Sigmoid colon (tissue), 4 donors: ENCODE data around the gene ABCA9.

Experiments
- CTCF ChIP-seq, 4 experiments: fragments of 450-650 bp in 3 of 4; fragments of 200-600 bp in 1 of 4; IDR thresholded peaks; one replicate each; pipeline ENCODE4 v1.5.1; 2016 to 2019; ENCODE audit warnings: antibody characterized with exemption in 4 of 4, mild to moderate bottlenecking in 3 of 4, moderate library complexity in 2 of 4
- POLR2AphosphoS5 ChIP-seq, 4 donors: sonication (generic); formaldehyde crosslinking; IDR thresholded peaks; one replicate each; pipeline ENCODE4 v1.6.1; 2017; ENCODE audit warnings: antibody characterized with exemption in 4 of 4

GRCh38 chr17:69098625-69099024 is 37.9 kb upstream of the ABCA9 start:
- TF ChIP-seq POLR2AphosphoS5 (IDR thresholded peaks at IDR 0.05) (no peak), CTCF (IDR thresholded peaks at IDR 0.05) (no peak)
